HG03135 (cell line): Measurements from ENCODE around the gene PPA2.
"Not testable (repeated sequence)": the region's sequence is repeated elsewhere in the genome, so short reads cannot be mapped to it uniquely, and the experiment has no call there.

ENCODE experiments used
- ATAC-seq: cut with Tn5 transposase; IDR thresholded peaks from one replicate; pipeline ENCODE4 v1.9.1; 2021; ENCODE audit warnings: mild to moderate bottlenecking, moderate library complexity; ENCODE audit not compliant: unreplicated experiment

Gene PPA2

GRCh38 chr4:105473324-105474098 is at the start of gene PPA2:
TSS of gene PPA2 (minus strand) at chr4:105474062. CDS start at chr4:105474050, 12 bp downstream.
- peak; percentile 88 for ATAC-seq

GRCh38 chr4:105520819-105521790 is 47.2 kb upstream of the PPA2 start:
- ATAC-seq, result peak; percentile 63

GRCh38 chr4:105510245-105510644 is 36.4 kb upstream of the PPA2 start:
- no peak for ATAC-seq

- peak; percentile 23 for ATAC-seq
Measured at GRCh38 chr4:105509714-105510113, 35.9 kb upstream of the PPA2 start.

- ATAC-seq, result peak; percentile 95
Measured at GRCh38 chr4:105509291-105509690, 35.4 kb upstream of the PPA2 start.

- no peak for ATAC-seq
Measured at GRCh38 chr4:105504744-105505143, 30.9 kb upstream of the PPA2 start.

- no peak for ATAC-seq
Measured at GRCh38 chr4:105503484-105503883, 29.6 kb upstream of the PPA2 start.

- ATAC-seq, result no peak
Measured at GRCh38 chr4:105496899-105497298, 23.0 kb upstream of the PPA2 start.

- no peak for ATAC-seq
Measured at GRCh38 chr4:105495667-105496066, 21.8 kb upstream of the PPA2 start.

- ATAC-seq, result no peak
Measured at GRCh38 chr4:105490523-105490922, 16.7 kb upstream of the PPA2 start.

GRCh38 chr4:105483840-105484239 is 10.0 kb upstream of the PPA2 start:
- no peak for ATAC-seq

- no peak for ATAC-seq
Measured at GRCh38 chr4:105474099-105474518, 247 bp upstream of the PPA2 start.

- ATAC-seq, result no peak
Measured at GRCh38 chr4:105472871-105473323, 965 bp downstream of the PPA2 start.

- peak; percentile 44 for ATAC-seq
Measured at GRCh38 chr4:105471566-105472176, 2.2 kb downstream of the PPA2 start.

- ATAC-seq, result no peak
Measured at GRCh38 chr4:105470766-105471165, 3.1 kb downstream of the PPA2 start.

- ATAC-seq, result no peak
Measured at GRCh38 chr4:105469736-105470135, 4.1 kb downstream of the PPA2 start.

GRCh38 chr4:105466580-105466979 is 7.3 kb downstream of the PPA2 start:
- ATAC-seq, result no peak

- ATAC-seq, result not testable (repeated sequence)
Measured at GRCh38 chr4:105464563-105464962, 9.3 kb downstream of the PPA2 start.

- no peak for ATAC-seq
Measured at GRCh38 chr4:105462576-105462975, 11.3 kb downstream of the PPA2 start.

- no peak for ATAC-seq
Measured at GRCh38 chr4:105461621-105462382, 12.1 kb downstream of the PPA2 start.
